CD4-positive, alpha-beta T cell treated with Interleukin-2 at 100 ng/mL for 4 hours (primary cell): ENCODE results near the gene KCNA1.

Experiments
- DNase-seq: peaks from one replicate; pipeline ENCODE4 v3.0.0-alpha.2; 2020; ENCODE audit warnings: low spot score

Gene KCNA1

GRCh38 chr12:4911316-4911994, 1.8 kb downstream of the KCNA1 start:
- DNase-seq, result no peak

- DNase-seq, result no peak
Observed at GRCh38 chr12:4914720-4915119, 5.0 kb downstream of the KCNA1 start.

- no peak for DNase-seq
Observed at GRCh38 chr12:4915752-4916151, 6.0 kb downstream of the KCNA1 start.

- DNase-seq, result no peak
Observed at GRCh38 chr12:4918950-4919660, 9.4 kb downstream of the KCNA1 start.

GRCh38 chr12:4932576-4932975, 22.9 kb downstream of the KCNA1 start:
- DNase-seq, result no peak

GRCh38 chr12:4933411-4933810, 23.7 kb downstream of the KCNA1 start:
- no peak for DNase-seq

- no peak for DNase-seq
Observed at GRCh38 chr12:4934407-4935035, 24.8 kb downstream of the KCNA1 start.

GRCh38 chr12:4938900-4939299, 29.2 kb downstream of the KCNA1 start:
- DNase-seq, result no peak

- DNase-seq, result no peak
Observed at GRCh38 chr12:4939418-4940023, 29.8 kb downstream of the KCNA1 start.

GRCh38 chr12:4943067-4943937, 33.6 kb downstream of the KCNA1 start:
- DNase-seq, result no peak

- no peak for DNase-seq
Observed at GRCh38 chr12:4943938-4944284, 34.2 kb downstream of the KCNA1 start.

- DNase-seq, result no peak
Observed at GRCh38 chr12:4947253-4947652, 37.5 kb downstream of the KCNA1 start.

- DNase-seq, result no peak
Observed at GRCh38 chr12:4951083-4951482, 41.4 kb downstream of the KCNA1 start.

GRCh38 chr12:4951601-4952000, 41.9 kb downstream of the KCNA1 start:
- DNase-seq, result no peak

- DNase-seq, result no peak
Observed at GRCh38 chr12:4954621-4955354, 45.1 kb downstream of the KCNA1 start.

GRCh38 chr12:4956054-4956453, 46.3 kb downstream of the KCNA1 start:
- DNase-seq, result no peak

- no peak for DNase-seq
Observed at GRCh38 chr12:4956968-4957367, 47.3 kb downstream of the KCNA1 start.

- no peak for DNase-seq
Observed at GRCh38 chr12:4957761-4958160, 48.1 kb downstream of the KCNA1 start.

- no peak for DNase-seq
Observed at GRCh38 chr12:4958697-4959375, 49.1 kb downstream of the KCNA1 start.

GRCh38 chr12:4959381-4959780, 49.7 kb downstream of the KCNA1 start:
- no peak for DNase-seq

GRCh38 chr12:4960030-4960429, 50.3 kb downstream of the KCNA1 start:
- DNase-seq, result no peak
